IPS-18c (cell line): ENCODE data around the gene FAM200B.

Experiments
- H3K4me3 ChIP-seq: 2 replicates; pipeline ENCODE4 v1.7.0; 2013; ENCODE audit warnings: low read depth, mild to moderate bottlenecking, low read length, moderate library complexity; ENCODE audit not compliant: insufficient read depth
- H3K9me3 ChIP-seq: one replicate; pipeline ENCODE4 v1.6.1; 2013; ENCODE audit warnings: mild to moderate bottlenecking, low read length, moderate library complexity; ENCODE audit not compliant: control insufficient read depth, insufficient read depth

FAM200B gene

DNA sequence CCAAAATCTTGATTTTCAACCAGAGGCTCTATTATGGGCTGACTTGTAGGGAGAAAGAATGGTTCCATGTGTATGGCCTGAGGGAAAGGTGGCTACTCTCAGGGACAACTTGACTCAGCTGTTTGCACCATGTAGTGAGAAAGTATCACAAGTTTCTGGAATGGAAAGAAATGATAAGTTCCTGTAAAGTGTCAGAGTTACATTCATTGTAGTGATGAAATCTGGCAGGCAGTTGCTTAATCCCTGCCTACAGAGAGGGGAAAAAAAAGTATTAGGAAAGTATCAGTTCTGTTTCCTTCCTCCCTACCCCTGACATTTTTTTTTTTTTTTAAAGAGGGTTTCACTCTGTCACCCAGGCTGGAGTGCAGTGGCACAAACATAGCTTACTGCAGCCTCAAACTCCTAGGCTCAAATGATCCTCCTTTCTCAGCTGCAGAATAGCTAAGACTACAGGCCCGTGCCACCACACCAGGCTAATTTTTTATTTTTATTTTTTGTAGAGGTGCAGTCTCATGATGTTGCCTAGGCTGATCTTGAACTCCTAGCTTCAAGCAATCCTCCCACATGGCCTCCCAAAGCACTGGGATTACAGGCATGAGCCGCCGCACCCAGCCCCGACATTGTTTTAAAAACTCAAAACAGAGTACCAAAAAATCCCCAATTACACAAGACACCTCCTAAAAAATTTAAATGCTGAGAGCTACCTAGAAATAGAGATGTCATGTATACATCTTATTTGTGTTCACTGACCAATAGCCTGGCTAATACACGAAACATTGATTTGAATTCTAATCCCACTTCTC, 21.7 kb upstream of the FAM200B start:
- H3K9me3 ChIP-seq = no peaks in the 10 kb centered on the region
- H3K4me3 ChIP-seq = no peak overlapping the region

DNA sequence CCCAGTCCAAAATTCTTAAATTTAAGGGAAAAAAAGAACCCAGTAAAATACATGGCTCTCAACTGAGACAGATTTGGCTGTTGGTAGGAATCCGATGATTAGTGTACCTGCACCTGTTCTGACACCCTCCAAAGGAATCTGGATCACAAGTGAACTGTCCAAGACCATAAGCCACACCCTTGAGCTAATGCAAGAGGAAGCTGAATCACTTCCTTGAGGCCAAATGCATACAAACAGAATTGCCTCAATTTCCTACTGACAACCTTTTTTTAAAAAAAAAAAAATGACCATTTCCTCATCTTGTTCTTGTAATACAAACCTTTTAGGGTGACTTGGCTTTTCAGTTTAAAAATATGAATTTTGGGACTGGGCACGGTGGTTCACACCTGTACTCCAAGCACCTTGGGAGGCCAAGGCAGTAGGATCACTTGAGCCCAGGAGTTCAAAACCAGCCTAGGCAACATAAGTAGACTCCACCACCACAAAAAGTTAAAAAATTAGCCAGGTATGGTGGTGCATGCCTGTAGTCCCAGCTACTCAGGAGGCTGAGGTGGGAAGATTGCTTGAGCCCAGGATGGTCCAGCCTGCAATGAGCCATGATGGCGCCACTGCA, 15.8 kb upstream of the FAM200B start:
- no peak overlapping the region for H3K4me3 ChIP-seq
- no peaks in the 10 kb centered on the region for H3K9me3 ChIP-seq

DNA sequence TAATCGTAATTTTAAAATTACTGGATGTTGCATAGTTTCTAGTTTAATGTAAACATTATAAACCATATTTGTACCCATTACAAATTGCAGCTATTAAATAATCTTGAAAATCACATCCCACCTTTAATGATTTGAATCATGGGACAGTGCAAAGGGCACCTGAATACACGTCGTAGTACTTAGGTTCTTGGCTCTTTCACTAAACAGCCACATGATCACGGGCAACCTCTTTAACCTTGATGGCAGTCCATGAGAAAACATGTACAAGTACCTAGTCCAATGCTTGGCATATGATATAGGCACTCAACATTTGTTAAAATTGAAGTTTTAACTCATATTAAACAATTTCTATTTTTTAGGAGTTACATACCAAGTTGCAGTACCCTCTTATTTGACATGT, 14.6 kb upstream of the FAM200B start:
- no peak overlapping the region for H3K4me3 ChIP-seq

DNA sequence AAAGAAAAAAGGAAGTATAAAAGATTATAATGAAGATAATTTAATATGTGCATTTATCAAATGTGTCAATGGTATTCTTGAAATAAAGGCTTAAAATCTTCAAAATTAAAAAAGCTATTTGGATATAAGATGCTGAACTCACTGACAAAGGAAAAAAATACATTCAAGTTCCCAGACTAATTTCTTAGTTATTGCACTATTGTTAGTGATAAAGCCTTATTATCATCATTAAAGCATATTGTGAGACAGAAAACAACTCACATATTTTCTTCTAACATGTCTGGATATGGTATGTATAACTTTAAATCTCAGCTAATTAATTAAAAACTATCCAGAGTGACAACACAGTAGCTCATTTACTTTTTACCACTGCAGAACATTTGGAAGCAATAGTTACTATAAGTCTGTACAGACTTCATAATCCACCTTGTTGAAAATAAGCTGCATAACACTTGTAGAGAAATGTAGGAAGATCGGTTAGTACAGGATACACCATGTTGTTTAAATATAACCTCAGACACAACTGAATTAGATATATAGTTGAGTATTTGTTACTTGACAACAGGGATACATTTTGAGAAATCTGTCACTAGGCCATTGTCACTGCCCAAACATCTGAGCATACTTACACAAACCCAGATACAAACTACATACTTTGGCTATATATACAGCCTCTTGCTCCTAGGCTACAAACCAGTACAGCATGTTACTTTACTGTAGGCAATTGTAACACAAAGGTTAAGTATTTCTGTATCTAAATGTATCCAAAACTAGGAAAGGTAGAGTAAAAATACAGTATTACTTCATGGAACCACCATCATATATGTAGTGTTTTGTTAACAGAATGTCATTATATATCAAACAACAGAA, 12.8 kb upstream of the FAM200B start:
- H3K4me3 ChIP-seq = no peak overlapping the region
- H3K9me3 ChIP-seq = no peaks in the 10 kb centered on the region

More for the DNA sequence above, 14.6 kb upstream of the FAM200B start:
- no peaks in the 10 kb centered on the region for H3K9me3 ChIP-seq

DNA sequence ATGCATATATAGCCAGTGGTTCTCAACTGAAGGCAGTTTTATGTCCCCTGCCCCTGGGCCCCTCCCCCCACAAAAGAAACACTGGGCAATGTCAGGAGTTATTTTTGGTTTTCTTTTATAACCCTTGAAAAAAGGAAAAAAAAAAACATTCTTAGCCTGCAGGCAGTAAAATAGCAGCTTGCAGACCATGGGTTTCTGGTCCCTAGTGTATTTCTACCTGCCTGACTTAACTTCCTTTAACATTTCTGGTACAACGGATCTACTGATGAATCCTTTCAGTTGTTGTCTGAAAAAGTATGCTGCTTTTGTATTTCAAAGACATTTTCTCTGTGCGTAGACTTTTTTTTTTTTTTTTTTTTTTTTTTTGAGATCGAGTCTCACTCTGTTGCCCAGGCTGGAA, 11.1 kb upstream of the FAM200B start:
- H3K4me3 ChIP-seq = no peak overlapping the region
- no peaks in the 10 kb centered on the region for H3K9me3 ChIP-seq

DNA sequence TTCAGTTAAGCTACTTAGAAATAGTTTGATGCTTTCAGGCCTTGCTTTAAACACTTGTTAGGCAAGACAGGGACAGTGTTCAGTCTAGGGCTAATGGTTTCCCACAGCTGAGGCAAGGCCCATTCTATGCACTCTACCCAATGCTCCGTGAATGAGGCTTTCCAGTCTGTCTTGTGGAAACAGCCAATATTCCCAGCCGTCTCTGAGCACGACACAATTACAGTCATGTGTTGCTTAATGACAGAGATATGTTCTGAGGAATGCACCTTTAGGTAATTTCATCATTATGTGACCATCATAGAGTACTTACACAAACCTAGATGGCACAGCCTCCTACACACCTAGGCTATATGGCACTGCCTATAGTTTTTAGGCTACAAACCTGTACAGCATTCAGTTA, 9.5 kb upstream of the FAM200B start:
- H3K4me3 ChIP-seq = no peak overlapping the region
- H3K9me3 ChIP-seq = no peaks in the 10 kb centered on the region

DNA sequence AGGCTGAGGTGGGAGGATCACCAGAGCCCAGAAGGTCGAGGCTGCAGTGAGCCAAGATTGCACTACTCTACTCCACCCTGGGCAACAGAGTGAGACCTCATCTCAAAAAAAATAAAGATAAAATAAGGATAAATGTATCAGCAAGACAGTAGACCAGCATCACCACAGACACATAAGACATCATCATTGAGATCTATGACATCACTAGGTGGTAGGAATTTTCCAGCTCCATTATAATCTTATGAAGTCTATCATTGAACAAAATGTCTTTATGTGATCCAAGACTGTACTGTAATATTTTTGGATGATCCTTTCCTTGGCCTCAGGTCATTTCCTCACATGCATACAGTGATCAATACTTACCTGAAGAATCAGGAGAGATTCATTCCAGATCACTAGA, 8.3 kb upstream of the FAM200B start:
- Histone ChIP-seq H3K4me3 (no peak overlapping the region), H3K9me3 (no peaks in the 10 kb centered on the region)

DNA sequence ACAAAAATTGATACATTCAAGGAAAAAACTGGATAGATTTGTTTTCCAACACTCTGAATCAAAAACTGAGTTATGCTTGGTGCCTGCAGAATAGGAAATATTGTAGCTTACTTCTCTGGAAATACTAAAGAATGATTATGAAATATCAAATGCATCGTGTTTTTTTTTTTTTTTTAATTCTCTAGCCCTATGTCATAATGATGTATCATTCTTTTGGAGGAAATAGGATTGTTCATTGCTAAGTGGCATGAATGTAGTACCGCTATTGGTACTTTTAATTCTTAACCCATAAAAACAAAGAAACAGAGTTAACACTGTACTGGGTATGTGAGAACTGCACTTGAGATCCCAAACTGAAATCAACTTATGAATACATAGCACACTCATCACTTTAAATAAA, 7.6 kb upstream of the FAM200B start:
- H3K4me3 ChIP-seq = no peak overlapping the region
- no peaks in the 10 kb centered on the region for H3K9me3 ChIP-seq

DNA sequence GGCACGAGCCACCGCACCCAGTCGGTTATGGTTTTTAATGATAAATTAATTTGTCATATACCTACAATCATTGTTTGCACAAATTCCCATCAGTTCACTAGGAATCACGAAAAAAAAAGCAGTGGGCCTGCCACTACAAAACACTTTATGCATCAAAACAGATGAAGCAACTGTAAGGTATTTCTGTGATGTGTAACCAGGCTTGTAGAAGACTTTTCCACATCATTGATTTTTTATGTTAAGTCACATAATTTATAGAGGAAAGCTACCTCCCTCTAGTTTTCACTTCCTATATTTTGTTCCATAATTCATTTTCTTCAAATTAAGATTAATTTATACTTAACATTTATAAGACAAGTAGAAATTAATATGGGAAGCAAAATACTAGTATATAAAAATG, 6.7 kb upstream of the FAM200B start:
- Histone ChIP-seq H3K9me3 (no peaks in the 10 kb centered on the region), H3K4me3 (no peak overlapping the region)

DNA sequence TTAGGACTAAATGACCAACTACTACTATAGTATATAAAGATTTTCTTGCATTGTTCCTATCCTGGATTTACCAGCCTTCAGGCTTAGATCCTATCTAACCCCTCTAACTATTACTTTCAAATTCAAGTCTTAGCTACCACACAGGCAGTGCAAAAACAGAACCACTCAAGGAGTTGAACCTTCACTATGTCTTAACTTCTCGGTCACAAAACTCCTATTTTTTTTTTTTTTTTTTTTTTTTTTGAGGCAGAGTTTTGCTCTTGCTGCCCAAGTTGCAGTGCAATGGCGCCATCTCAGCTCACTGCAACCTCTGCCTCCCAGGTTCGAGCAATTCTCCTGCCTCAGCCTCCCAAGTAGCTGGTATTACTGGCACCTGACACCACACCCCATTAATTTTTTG, 6.3 kb upstream of the FAM200B start:
- Histone ChIP-seq H3K4me3 (no peak overlapping the region), H3K9me3 (no peaks in the 10 kb centered on the region)

DNA sequence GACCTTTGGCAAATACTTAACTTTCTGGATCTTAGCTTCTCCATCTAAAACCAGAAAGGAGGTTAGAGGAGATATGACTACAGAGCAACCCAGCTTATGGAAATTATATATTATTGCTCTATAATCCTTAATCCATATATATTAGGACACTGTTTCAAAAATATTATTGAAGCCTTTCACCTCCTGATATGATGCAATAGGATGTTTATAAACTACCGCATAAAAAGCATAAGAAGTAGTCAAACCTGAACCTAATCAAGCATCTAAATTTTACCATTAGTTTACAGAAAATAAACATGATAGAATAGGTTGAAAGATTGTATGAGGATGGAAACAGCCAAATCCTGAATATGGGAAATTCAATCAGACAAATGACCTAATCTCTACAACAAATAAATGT, 5.6 kb upstream of the FAM200B start:
- Histone ChIP-seq H3K9me3 (no peaks in the 10 kb centered on the region), H3K4me3 (no peak overlapping the region)

DNA sequence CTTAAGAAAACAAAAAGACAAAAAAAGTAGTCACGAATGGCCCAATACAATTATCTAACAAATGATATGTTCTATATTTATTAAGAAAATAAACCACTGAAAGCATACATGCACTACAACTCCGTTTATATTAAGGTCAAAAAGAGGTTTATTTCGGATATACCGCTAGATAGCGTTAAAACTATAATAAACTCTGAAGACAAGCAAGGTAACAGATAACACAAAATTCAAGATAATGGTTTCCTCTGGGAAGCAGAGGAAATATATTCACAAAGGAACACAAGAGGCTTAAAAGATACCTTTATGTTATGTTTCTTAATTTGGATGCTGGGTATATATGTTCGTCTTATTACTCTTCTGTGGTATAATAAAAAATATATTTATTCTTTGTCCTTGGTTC, 4.7 kb upstream of the FAM200B start:
- Histone ChIP-seq H3K9me3 (no peaks in the 10 kb centered on the region), H3K4me3 (no peak overlapping the region)

DNA sequence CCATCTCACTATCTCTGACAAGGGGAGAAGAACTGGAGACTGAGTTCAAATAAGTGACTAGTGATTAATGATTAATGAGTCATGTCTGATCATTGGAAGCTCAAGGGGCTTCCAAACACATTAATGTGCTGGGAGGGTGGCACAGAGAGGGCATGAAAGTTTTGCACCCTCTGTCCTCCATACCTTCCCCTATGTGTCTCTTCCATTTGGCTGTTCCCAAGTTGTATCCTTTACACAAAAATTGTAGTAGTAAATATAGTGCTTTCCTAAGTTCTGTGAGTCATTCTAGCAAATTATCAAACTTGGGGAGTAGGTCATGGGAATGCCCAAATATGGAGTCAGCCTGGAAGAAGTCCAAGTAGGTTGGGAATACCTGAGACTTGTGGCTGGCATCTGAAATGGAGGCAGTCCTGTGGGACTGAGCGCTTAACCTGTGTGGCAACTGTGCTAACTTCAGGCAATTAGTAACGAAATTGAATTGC, 4.1 kb upstream of the FAM200B start:
- Histone ChIP-seq H3K9me3 (no peaks in the 10 kb centered on the region), H3K4me3 (no peak overlapping the region)

DNA sequence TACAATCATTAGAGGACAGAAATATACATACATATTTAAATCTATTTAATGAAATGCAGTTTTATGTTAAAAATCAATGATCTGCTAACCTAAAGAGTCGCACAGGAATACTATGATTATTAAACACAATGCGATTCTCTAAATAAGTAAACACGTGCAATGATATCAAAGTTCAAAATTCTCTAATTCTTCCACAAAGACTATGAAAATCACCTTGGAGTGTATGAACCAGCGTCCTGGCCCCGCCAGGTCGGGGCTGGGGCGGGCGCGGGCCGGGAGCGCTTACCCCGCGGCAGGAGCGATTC, 608 bp upstream of the FAM200B start:
- H3K9me3 ChIP-seq = no peaks in the 10 kb centered on the region
- H3K4me3 ChIP-seq = peak overlapping the region; percentile 85

DNA sequence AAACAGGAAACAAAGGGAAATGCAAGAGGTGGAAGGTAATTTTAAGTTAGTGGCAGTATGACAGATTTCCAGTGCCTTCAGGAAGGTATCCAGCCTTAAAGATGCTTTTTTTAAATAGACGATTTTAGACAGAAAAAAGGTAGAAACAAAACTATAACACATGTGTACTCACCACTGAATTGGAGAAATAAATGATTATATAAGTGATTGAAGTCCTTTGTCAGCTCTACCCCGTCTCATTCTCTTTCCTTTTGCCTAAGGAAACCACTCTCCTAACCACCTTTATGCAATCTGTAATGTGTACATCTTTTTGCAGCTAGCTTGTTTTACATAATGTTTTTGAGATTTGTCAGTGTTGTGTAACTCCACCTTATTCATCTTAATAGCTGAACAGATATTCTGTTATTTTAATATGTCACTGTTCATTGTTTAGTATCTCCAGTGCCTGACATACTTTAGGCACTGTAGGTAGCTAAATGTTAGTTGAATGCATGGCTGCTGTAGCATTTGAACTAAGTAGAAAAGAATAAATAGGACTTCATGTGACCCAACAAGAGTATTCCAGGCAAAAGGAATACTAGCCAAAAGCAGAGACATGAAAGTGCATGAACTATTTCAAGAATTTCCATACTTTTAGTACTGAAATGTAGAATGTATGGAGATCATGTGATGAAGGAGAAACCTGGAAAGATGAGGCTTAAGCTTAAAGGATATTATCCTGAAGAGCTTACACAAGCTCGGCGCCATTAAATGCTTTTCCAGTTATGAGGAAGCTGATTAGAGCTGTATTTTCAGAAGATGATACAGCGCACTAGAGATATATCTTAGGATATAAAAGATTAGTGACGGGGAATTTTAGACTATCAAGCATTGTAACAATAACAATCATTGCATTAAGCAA, 865 bp downstream of the FAM200B start:
- Histone ChIP-seq H3K4me3 (peak overlapping the region; percentile 87), H3K9me3 (no peaks in the 10 kb centered on the region)

DNA sequence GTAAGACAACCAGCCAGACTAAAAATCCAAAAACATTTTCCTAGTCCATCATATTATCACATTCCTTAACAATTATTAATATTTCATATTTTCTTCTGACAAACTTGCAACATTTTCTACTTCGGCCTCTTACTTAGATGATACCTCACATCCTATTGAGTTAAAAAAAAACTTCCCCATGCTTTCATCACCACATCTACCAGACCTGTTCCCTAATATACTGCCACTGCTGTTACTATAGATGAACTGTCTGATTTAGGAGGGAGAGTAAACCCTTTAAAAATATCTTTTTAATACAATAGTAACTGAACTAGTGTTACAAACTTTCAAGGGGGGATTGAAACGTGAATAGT, 1.5 kb downstream of the FAM200B start:
- Histone ChIP-seq H3K4me3 (no peak overlapping the region), H3K9me3 (no peaks in the 10 kb centered on the region)

DNA sequence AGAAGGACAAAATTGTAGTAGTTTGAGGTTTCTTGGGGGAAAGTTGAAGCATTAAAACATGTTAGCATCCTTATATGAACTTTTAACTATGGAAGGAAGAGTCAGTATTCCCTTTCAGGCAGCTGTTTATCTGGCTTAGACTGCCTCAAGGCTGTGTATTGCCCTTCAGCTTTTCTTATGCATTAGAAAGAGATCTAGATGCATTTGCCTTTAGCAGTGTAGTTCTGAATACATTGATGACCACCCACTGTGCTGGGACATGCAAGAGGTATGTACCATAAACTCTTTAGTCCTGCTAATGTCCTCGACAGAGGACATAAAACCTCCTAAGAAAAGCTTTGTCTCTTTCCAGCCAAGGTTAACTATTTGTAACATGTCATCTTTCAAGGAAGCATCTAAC, 2.9 kb downstream of the FAM200B start:
- H3K4me3 ChIP-seq = no peak overlapping the region

More for the DNA sequence above, 2.9 kb downstream of the FAM200B start:
- no peaks in the 10 kb centered on the region for H3K9me3 ChIP-seq
